Dendritic cell treated with granulocyte-macrophage colony-stimulating factor and Interleukin-4, amounts not matched to agents 40 ng/mL and 50 ng/mL, for 4 days (primary cell): ENCODE measurements around the gene PIGQ.
A peak's percentile ranks its signal among the peaks of the same experiment; 100 is the strongest.

ENCODE experiments used
- H3K27ac Mint-ChIP-seq: one replicate; pipeline ENCODE4 v1.8.0; 2022; ENCODE audit warnings: mild to moderate bottlenecking, mixed read lengths
- H3K27me3 Mint-ChIP-seq: one replicate; pipeline ENCODE4 v1.8.0; 2022; ENCODE audit warnings: mild to moderate bottlenecking, mixed read lengths
- H3K36me3 Mint-ChIP-seq: one replicate; pipeline ENCODE4 v1.8.0; 2022; ENCODE audit warnings: low read depth, mixed read lengths
- H3K4me1 Mint-ChIP-seq: one replicate; pipeline ENCODE4 v1.8.0; 2022; ENCODE audit warnings: low read depth, mixed read lengths
- H3K4me3 Mint-ChIP-seq: one replicate; pipeline ENCODE4 v1.8.0; 2022; ENCODE audit warnings: mild to moderate bottlenecking, moderate library complexity, mixed read lengths
- H3K9me3 Mint-ChIP-seq: one replicate; pipeline ENCODE4 v1.8.0; 2022; ENCODE audit warnings: mixed read lengths
- intact Hi-C: fragments of 100-400 bp; cut with micrococcal nuclease; formaldehyde crosslinking; loops from one replicate; pipeline ENCODE4 v1.15.0; 2022

The PIGQ gene

GRCh38 chr16:578232-578869, 8.6 kb downstream of the PIGQ start:
- H3K4me1 Mint-ChIP-seq, result no peaks in the 10 kb centered on the region
- H3K27ac Mint-ChIP-seq, result no peak overlapping the region
- intact Hi-C loops, result no loop called here
- no peak overlapping the region for H3K4me3 Mint-ChIP-seq
- H3K9me3 Mint-ChIP-seq, result no peaks in the 10 kb centered on the region
- peaks cover 69% of the 10 kb centered on the region for H3K36me3 Mint-ChIP-seq
- no peaks in the 10 kb centered on the region for H3K27me3 Mint-ChIP-seq

- Mint-ChIP-seq H3K27me3 (no peaks in the 10 kb centered on the region), H3K27ac (no peak overlapping the region), H3K4me3 (peak overlapping the region; percentile 44), H3K4me1 (no peaks in the 10 kb centered on the region), H3K9me3 (no peaks in the 10 kb centered on the region), H3K36me3 (peaks cover 69% of the 10 kb centered on the region)
- intact Hi-C loops, result loop anchor here (1.0 kb wide), 2 partner anchors 81 to 88 kb away; no protein-coding TSS in a partner anchor
These were observed 9.2 kb downstream of the PIGQ start for GRCh38 chr16:578870-579405.

- intact Hi-C loops, result no loop called here
- H3K4me3 Mint-ChIP-seq, result no peak overlapping the region
- no peaks in the 10 kb centered on the region for H3K4me1 Mint-ChIP-seq
- H3K27ac Mint-ChIP-seq, result no peak overlapping the region
- H3K9me3 Mint-ChIP-seq, result no peaks in the 10 kb centered on the region
- peaks cover 55% of the 10 kb centered on the region for H3K36me3 Mint-ChIP-seq
- H3K27me3 Mint-ChIP-seq, result peaks cover 3% of the 10 kb centered on the region
These were observed 10.6 kb downstream of the PIGQ start for GRCh38 chr16:580141-580945.

DNA sequence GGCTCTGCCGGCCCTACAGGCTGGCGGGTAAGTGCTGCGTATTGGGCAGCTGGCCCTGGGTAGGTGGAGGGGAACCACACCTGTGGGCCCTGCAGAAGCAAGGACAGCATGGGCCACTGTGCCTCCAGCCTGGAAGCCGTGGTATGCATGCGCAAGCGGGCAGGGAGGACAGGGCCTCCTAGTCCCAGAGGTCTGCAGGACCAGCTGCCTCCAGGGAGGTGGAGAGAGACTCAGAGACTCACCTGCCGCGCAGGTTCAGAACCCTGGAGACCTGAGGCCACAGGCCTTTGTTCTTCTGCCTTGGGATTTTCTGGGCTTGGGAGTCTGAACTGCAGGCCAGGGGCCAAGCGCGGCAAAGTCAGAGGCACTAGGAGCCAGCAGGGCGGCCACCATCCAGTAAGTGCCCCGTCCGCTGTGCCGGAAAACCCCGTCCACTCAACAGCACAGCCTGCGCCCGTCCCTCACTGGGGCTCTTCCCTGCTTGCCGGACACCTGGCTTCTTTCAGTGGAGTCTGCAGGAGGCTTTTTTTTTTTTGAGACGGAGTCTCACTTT, 11.3 kb downstream of the PIGQ start:
- Mint-ChIP-seq H3K36me3 (peaks cover 48% of the 10 kb centered on the region), H3K9me3 (no peaks in the 10 kb centered on the region), H3K4me3 (no peak overlapping the region), H3K4me1 (no peaks in the 10 kb centered on the region), H3K27me3 (peaks cover 10% of the 10 kb centered on the region), H3K27ac (no peak overlapping the region)
- intact Hi-C loops, result no loop called here

GRCh38 chr16:582218-582613, 12.4 kb downstream of the PIGQ start:
- Mint-ChIP-seq H3K4me1 (peaks cover 2% of the 10 kb centered on the region), H3K27ac (no peak overlapping the region), H3K36me3 (peaks cover 39% of the 10 kb centered on the region), H3K9me3 (no peaks in the 10 kb centered on the region), H3K4me3 (no peak overlapping the region), H3K27me3 (peaks cover 17% of the 10 kb centered on the region)
- intact Hi-C loops, result no loop called here

DNA sequence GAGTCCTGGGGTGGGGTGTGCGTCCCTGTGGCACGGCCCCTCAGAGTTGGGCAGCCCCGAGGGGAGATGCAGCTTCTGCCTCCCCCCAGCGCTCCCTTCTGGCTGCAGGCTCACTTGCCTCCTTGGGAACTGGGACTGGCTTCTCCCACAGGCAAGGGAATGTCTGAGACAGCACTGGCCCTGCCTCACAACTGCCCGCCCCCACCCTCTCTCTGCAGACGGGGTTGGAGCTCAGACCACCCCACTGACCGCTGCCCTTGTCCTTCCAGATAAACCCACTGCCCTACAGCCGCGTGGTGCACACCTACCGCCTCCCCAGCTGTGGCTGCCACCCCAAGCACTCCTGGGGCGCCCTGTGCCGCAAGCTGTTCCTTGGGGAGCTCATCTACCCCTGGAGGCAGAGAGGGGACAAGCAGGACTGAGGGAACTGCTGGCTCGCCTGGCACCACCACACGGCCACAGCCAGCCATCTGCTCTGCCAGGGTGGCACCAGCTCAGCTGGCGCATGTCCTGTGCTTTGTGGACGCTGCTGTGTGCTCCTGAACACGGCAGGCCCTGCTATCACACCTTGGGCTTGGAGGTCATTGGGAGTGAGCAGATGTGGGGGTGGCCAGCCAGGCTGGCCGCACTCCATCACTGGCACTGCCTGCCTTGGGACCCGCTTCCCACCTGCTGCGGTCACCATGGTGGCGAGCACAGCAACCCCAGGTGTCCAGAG, 13.0 kb downstream of the PIGQ start:
- Mint-ChIP-seq H3K4me1 (peaks cover 6% of the 10 kb centered on the region), H3K4me3 (no peak overlapping the region), H3K36me3 (peaks cover 39% of the 10 kb centered on the region), H3K9me3 (no peaks in the 10 kb centered on the region), H3K27me3 (peaks cover 17% of the 10 kb centered on the region), H3K27ac (no peak overlapping the region)
- intact Hi-C loops, result no loop called here

GRCh38 chr16:583470-583814, 13.7 kb downstream of the PIGQ start:
- no peaks in the 10 kb centered on the region for H3K9me3 Mint-ChIP-seq
- H3K36me3 Mint-ChIP-seq, result peaks cover 42% of the 10 kb centered on the region
- H3K4me3 Mint-ChIP-seq, result no peak overlapping the region
- peaks cover 17% of the 10 kb centered on the region for H3K27me3 Mint-ChIP-seq
- peaks cover 13% of the 10 kb centered on the region for H3K4me1 Mint-ChIP-seq
- intact Hi-C loops, result no loop called here
- H3K27ac Mint-ChIP-seq, result no peak overlapping the region

GRCh38 chr16:583815-584591, 14.2 kb downstream of the PIGQ start:
- H3K9me3 Mint-ChIP-seq, result no peaks in the 10 kb centered on the region
- H3K27ac Mint-ChIP-seq, result no peak overlapping the region
- H3K36me3 Mint-ChIP-seq, result peaks cover 47% of the 10 kb centered on the region
- peaks cover 17% of the 10 kb centered on the region for H3K27me3 Mint-ChIP-seq
- intact Hi-C loops, result no loop called here
- H3K4me1 Mint-ChIP-seq, result peaks cover 16% of the 10 kb centered on the region
- H3K4me3 Mint-ChIP-seq, result no peak overlapping the region

DNA sequence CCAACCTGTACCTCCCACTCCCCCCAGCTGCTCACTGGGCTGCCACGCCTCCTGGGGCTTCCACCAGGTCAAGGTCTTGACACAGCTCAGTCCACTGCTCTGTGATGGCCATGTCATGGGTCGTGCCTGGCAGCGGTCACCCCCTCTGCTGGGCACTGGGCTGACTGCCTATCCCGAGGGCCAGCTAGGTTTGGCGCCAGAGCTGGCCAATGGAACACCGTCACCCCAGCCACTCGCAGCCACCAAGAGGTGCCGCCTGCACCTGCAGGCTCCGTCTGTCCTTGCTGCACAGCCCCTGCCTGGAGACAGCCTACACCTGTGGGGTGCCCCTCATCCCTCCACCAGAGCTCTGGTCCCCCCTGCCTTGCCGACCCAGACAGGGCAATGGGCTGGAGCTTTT, 15.6 kb downstream of the PIGQ start:
- Mint-ChIP-seq H3K27me3 (peaks cover 17% of the 10 kb centered on the region), H3K27ac (peak overlapping the region; percentile 52), H3K9me3 (no peaks in the 10 kb centered on the region), H3K36me3 (peaks cover 52% of the 10 kb centered on the region), H3K4me1 (peaks cover 16% of the 10 kb centered on the region), H3K4me3 (no peak overlapping the region)
- intact Hi-C loops, result no loop called here

- Mint-ChIP-seq H3K27me3 (peaks cover 17% of the 10 kb centered on the region), H3K27ac (no peak overlapping the region), H3K36me3 (peaks cover 44% of the 10 kb centered on the region), H3K4me1 (peaks cover 24% of the 10 kb centered on the region), H3K4me3 (no peak overlapping the region), H3K9me3 (no peaks in the 10 kb centered on the region)
- intact Hi-C loops, result no loop called here
These were observed 16.4 kb downstream of the PIGQ start for GRCh38 chr16:586047-586644.

GRCh38 chr16:586645-587590, 17.1 kb downstream of the PIGQ start:
- peaks cover 32% of the 10 kb centered on the region for H3K4me1 Mint-ChIP-seq
- H3K36me3 Mint-ChIP-seq, result peaks cover 36% of the 10 kb centered on the region
- H3K4me3 Mint-ChIP-seq, result peak overlapping the region; percentile 37
- peak overlapping the region; percentile 35 for H3K27ac Mint-ChIP-seq
- H3K27me3 Mint-ChIP-seq, result peaks cover 17% of the 10 kb centered on the region
- no peaks in the 10 kb centered on the region for H3K9me3 Mint-ChIP-seq
- intact Hi-C loops, result no loop called here

DNA sequence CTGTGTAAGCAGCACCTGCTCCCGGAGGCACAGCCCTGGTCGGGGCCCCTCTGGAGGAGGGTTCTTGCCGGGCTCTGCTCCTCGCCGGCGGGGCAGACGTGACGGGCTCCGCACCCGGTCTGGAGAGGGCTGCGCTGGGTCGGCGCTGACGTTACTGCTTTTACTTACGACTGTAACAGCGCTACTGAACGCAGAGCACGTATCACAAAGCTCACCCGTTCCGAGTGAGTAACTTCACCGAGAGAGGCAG, 18.8 kb downstream of the PIGQ start:
- Mint-ChIP-seq H3K27ac (peak overlapping the region; percentile 99), H3K4me3 (peak overlapping the region; percentile 93), H3K36me3 (peaks cover 26% of the 10 kb centered on the region), H3K27me3 (peaks cover 17% of the 10 kb centered on the region), H3K4me1 (peaks cover 48% of the 10 kb centered on the region), H3K9me3 (no peaks in the 10 kb centered on the region)
- intact Hi-C loops, result no loop called here
